ENCODE data around the gene CHCT1.
"Not testable (repeated sequence)": the region's sequence is repeated elsewhere in the genome, so short reads cannot be mapped to it uniquely, and the experiment has no call there.

CHCT1 gene

GRCh38 chr17:60422162-60422665 is at the start of gene CHCT1:
TSS of gene CHCT1 (plus strand) at chr17:60422489. CDS start at chr17:60422593, 104 bp downstream.
- no peak for DNase-seq

GRCh38 chr17:60372790-60373483 is 49.4 kb upstream of the CHCT1 start:
- DNase-seq, result no peak

GRCh38 chr17:60378187-60378586 is 44.1 kb upstream of the CHCT1 start:
- DNase-seq, result not testable (repeated sequence)

DNA sequence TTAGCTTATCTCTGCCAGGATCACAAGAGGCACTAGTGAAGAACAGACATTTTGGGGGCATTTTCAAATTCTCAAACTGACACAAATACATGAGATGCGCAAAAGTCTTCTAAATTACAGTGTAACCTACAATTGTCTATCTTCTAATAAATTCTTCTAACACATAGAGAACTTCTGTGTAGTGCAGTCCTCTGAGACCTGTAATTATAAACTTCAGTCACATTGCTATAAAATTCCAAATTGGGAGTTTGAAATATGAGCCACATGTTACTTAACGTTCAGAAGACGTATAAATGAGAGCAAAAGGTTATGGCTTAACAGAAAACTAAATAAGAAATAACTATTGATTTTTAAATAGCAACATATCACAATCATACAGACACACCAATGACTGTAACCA is 42.8 kb upstream of the CHCT1 start:
- not testable (repeated sequence) for DNase-seq

GRCh38 chr17:60381958-60382357 is 40.3 kb upstream of the CHCT1 start:
- no peak for DNase-seq

GRCh38 chr17:60383379-60383778 is 38.9 kb upstream of the CHCT1 start:
- DNase-seq, result no peak

DNA sequence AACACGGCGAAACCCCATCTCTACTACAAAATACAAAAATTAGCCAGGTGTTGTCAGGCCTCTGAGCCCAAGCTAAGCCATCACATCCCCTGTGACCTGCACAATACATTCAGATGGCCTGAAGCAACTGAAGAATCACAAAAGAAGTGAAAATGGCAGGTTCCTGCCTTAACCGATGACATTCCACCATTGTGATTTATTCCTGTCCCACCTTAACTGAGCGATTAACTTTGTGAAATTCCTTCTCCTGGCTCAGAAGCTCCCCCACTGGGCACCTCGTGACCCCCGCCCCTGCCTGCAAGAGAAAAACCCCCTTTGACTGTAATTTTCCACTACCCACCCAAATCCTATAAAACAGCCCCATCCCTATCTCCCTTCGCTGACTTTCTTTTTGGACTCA is 37.4 kb upstream of the CHCT1 start:
- DNase-seq, result not testable (repeated sequence)

DNA sequence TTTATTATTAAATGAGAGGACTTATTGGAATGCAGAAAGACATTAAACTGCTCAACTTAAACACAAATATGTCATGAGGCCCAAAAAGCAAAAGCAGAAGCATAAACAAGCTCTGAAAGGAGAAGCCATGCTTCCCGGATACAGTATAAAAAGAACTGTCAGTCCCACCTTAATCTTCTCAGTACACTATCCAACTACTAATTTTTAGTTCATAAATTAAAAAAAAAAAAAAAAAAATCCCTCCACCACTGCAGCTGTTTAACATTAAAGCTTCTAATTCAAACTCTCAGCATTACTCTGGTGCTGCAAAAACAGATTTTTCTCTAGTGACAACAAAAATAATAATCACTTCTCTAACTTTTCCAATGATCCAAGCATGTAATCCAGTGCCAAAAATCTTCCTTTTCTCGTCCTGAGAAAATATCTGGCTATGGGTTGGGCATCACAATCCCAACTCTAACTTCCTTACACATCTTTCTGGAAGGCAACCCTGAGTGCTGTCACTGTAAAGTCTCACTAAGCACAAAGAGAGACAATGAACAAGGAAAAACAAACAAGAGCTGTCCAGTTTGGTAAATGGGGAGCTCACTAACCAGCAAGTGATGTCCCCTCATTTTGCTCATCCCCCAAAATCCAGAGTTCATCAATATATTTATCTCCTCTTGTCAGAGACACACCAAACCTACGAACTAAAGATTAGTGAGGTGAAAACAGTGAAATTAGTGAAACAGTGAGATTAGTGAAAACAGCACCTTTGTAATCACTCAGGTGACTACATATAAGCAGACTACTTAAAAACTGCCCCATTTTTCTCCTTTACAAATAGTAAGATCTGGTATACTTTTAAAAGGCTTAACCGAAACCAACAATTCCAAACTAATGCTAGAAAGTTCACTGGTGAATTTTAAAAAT is 35.9 kb upstream of the CHCT1 start:
- no peak for DNase-seq

GRCh38 chr17:60387666-60388065 is 34.6 kb upstream of the CHCT1 start:
- no peak for DNase-seq

DNA sequence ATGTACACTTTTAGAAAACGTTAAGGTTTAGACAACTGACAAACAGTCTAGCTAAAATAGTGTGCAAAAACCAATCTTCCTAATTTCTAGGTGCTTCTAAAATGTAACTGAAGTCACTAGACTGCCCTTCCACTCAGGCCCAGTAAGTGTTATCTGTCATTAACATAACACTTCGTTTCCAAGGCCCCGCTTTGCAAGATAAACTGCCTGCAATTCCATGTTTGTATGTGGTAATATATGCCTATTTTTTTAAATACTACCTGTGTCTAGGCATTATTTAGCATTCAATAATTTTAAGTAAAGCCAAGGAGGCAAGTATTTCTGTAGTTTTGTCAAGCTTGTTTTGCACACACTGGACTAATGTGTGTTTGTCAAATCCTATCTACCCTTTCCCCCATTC is 33.5 kb upstream of the CHCT1 start:
- DNase-seq, result no peak

DNA sequence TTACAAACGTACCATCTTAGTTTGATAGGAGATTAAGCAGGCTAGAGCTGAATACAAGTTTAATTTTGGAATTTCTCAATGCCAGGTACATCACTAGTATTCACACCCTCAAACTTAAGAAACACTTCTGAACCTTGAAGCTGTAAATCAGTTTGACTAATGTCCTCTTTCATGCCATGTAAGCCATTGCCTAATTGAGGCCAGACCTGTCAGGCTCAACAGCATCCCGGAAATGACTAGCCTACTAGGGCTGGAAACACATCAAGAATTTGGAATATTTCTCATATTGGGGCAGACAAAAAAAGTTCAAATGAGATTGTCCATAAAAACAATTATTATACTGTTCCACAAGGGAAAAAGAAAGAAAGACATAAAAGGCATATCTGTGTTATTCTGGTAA is 32.1 kb upstream of the CHCT1 start:
- DNase-seq, result no peak

DNA sequence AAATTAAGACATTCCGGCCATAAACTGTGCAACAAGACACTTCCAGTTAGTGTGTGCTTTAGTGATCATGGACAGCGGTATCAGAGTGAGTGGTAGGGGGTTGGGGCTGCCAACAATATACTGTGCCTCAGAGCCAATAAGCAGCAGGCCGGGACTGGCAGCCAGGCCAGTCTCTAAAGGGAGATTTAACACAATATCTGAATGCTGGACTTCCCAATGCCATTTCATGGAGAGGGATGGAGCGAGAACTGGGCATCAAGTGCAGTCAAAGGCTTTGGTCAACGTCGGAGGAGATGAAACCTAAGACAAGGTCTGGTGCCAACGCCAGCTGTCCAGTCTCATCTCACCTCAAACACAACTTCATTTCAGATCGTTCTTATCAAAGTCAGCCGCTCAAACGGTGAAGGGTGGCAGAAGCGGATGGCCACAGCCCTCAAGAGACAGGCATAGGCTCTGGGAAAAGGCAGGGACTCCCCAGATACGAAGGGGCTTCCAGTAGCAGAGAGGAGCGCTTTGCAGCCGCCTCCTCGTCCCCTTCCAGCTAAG is 31.3 kb upstream of the CHCT1 start:
- peak; percentile 13 for DNase-seq

DNA sequence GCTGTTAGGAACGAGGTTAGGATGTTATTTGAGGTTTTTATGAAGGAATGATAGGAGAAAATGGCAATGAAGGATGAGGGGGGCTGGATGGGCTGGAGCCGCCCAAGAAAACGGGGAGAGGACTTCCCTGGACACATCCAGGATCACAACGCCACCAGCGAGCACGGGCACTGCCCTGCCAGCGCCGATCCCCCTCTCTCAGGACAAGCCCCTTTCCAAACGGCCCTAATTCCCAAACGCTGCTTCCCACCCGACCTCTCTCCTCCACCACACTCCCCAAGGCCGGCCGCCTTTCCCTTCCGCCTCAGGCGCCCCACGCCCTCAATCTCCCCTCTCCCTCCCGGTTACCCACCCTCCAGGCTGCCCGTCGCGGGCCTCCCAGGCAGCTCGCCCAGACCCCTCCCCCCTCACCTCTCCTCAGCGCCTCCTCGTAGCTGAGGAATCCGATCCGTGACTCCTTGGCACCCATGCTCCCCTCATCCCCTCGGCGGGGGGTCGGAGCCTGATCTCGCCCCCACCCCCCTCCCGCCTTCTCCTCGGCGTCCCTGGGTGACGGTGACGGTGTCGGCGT is 30.7 kb upstream of the CHCT1 start:
- no peak for DNase-seq

- peak; percentile 99 for DNase-seq
Observed at GRCh38 chr17:60392042-60392844, 30.0 kb upstream of the CHCT1 start, which contains the start of gene USP32. TSS of gene USP32 (minus strand) at chr17:60392133. CDS start at chr17:60391939, 194 bp downstream.

GRCh38 chr17:60392845-60393702 is 29.2 kb upstream of the CHCT1 start:
- DNase-seq, result peak; percentile 26

DNA sequence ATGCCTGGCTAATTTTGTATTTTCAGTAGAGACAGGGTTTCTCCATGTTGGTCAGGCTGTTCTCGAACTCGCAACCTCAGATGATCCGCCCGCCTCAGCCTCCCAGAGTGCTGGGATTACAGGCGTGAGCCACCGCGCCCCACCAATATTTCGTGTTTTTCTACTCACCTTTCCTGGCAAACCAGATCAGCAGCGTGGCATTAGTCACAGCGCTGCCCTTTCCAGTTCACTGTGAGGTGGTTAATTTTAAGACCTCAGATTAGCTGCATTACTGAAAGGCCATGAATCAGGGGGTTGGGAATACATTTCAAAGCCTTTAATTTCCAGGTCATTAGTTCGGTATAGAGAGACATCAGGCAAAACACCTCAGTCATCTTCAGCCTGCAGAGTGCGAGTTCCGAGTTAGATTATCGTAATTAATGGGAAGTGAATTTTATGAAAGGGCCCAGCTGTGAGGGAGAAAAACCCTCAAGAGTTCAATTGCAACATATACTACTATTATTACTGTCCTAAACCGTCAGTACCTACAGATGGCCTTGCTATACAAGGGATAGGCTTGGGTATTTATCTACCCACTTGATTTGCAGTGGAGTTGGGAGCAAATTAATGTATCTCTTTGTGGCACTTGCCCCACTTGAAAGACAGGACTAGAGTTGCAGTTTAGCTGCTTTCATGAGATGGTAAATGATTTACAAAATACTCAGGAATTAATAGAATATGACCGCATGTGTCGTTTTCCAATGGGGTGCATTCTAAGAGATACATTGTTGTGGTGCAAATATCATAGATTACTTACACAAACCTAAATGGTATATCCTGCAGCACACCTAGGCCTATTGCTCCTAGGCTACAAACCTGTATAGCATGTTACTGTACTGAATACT is 28.2 kb upstream of the CHCT1 start:
- no peak for DNase-seq

DNA sequence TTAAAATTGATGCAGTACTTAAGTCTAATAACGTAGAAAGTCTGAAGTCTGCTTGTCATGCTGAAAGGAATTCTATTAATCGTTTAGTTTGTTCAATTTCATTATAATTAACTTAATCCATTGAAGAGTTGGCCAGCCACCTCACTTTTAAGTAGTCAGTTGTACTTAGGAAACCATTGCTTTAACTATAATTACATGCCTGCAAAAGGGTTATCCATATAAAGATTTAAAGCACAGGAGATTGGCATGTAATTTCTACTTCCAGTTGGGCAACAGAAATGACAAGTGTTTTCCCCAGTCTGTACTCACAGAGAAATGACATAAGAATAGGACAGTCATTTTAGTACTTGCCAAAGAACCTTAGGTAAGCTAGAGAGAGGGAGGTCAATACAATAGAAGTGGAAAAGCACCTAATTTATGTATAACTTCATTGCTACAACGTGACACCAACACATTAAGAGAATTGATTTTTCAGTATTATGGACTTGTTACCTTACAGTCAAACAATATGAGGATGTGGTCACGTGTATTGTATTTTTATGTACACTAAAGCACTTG is 26.7 kb upstream of the CHCT1 start:
- DNase-seq, result no peak

DNA sequence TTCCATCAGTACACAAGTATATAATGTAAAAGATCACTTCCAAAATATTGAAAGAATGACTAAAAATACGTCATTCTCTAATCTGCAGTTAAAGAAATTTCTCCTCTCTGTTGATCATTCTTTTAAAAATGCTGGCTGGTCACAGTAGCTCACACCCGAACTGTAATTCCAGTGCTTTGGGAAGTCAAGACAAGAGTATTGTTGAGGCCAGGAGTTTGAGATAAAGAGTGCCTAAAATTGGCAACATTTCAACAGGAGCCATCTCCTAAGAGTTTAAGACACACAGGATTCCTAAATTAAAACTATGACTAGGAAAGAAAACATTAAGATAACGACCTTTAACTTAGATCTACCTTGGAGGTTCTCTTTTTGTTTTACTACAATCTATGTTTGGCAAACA is 25.9 kb upstream of the CHCT1 start:
- no peak for DNase-seq

DNA sequence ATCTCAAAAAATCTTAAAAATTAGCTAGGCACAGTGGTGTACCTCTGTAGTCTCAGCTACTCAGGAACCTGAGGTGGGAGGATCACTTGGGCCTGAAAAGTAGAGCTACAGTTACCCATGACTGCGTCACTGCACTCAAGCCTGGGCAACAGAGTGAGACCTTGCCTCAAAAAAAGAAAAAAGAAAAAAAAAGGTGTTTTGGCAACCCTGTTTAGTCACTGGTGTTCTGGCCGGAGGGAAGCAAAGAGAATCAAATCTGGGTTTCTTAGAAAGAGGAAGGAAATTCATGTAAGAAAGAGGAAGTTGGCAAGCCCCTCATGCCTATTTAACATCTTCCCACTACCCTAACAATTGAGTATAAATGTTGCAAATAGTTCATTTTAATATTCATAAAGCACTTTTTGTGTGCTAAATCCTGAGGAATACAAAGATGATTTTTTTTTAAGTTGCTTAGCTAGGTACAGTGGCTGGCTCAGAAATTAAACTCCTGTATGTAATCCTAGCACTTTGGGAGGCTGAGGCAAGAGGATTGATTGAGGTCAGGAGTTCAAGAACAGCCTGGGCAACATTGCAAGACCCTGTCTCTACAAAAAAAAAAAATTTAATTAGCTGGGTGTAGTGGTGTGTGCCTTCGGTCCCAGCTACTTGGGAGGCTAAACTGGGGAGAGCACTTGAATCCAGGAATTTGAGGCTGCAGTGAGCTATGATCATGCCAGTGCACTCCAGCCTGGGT is 23.9 kb upstream of the CHCT1 start:
- peak; percentile 29 for DNase-seq
